GM12878 (cell line): ENCODE results near the gene IFRD2. TPM values are rescaled to one million over a fixed set of nuclear protein-coding genes. Genes with fewer than 3 reads are reported as not detected.

ENCODE experiments used
- ATAC-seq: fragments of 200-7000 bp; cut with Tn5 transposase; 3 replicates; pipeline ENCODE4 v1.9.1; 2020; ENCODE audit warnings: mild to moderate bottlenecking, moderate library complexity
- BruUV-seq: library from RNA; stranded (reverse); fragments of 400-500 nt; replicated peaks from 2 replicates; lab custom pipeline; 2021; lab: Mats Ljungman, UMichigan
- CTCF ChIA-PET: fragments of 300-600 bp; sonication (Branson Sonifier 250); formaldehyde crosslinking; extraction: SDS; loops from one replicate; lab custom pipeline; 2021; ENCODE audit warnings: inconsistent platforms; lab: Yijun Ruan, JAX
- POLR2A ChIA-PET: fragments of 350-600 bp; formaldehyde crosslinking; extraction: SDS; loops from one replicate; lab custom pipeline; 2021; ENCODE audit warnings: inconsistent platforms; lab: Charles Lee
- RAD21 ChIA-PET: fragments of 300-600 bp; sonication (Branson Sonifier 250); formaldehyde crosslinking; loops from one replicate; lab custom pipeline; 2023; ENCODE audit warnings: antibody characterized with exemption; ENCODE audit not compliant: unreplicated experiment; lab: Charles Lee
- SMC1A ChIA-PET: fragments of 300-600 bp; sonication (Branson Sonifier 250); formaldehyde crosslinking; loops from one replicate; lab custom pipeline; 2023; ENCODE audit not compliant: unreplicated experiment, uncharacterized antibody; lab: Charles Lee
- DNase-seq: peaks from one replicate; pipeline ENCODE4 v3.0.0-alpha.2; 2011; ENCODE audit warnings: low read depth, low spot score
- FAIRE-seq: peaks from 3 replicates; lab custom pipeline; 2011; peaks lifted over from hg19 to GRCh38; lab: Jason Lieb, UNC
- H2AFZ ChIP-seq: 2 replicates; pipeline ENCODE4 v1.6.0; 2011; ENCODE audit warnings: low read depth, low read length, control low read depth; ENCODE audit not compliant: control insufficient read depth
- H3K27ac ChIP-seq: 2 replicates; pipeline ENCODE4 v1.5.1; 2011; ENCODE audit warnings: control low read depth; ENCODE audit not compliant: control insufficient read depth, insufficient read depth
- H3K27me3 ChIP-seq, 2 experiments: replicated peaks in 1 of 2; 2 replicates each; pipeline versions ENCODE4 v1.6.0 to v1.6.1; 2011; ENCODE audit warnings: low read length in 1 of 2; ENCODE audit not compliant: control insufficient read depth in 2 of 2, insufficient read depth in 2 of 2
- H3K36me3 ChIP-seq, 2 experiments: 2 replicates each; pipeline ENCODE4 v1.5.1; 2011; ENCODE audit warnings: low read length in 1 of 2; ENCODE audit not compliant: control insufficient read depth in 2 of 2, insufficient read depth in 2 of 2
- H3K4me1 ChIP-seq: 2 replicates; pipeline ENCODE4 v1.6.1; 2011; ENCODE audit warnings: mild to moderate bottlenecking, low read length, moderate library complexity, mixed read lengths; ENCODE audit not compliant: control insufficient read depth, insufficient read depth
- H3K4me2 ChIP-seq: 2 replicates; pipeline ENCODE4 v1.6.0; 2011; ENCODE audit warnings: control low read depth; ENCODE audit not compliant: control insufficient read depth, insufficient read depth
- H3K4me3 ChIP-seq: fragments of 200-600 bp; sonication (generic); 2 replicates; pipeline ENCODE4 v1.5.1; 2016
- H3K79me2 ChIP-seq: 2 replicates; pipeline ENCODE4 v1.6.0; 2011; ENCODE audit warnings: low read length; ENCODE audit not compliant: control insufficient read depth, insufficient read depth
- H3K9ac ChIP-seq: 2 replicates; pipeline ENCODE4 v1.8.0; 2011; ENCODE audit warnings: low read length, control low read depth, mixed read lengths; ENCODE audit not compliant: control insufficient read depth, insufficient read depth
- H3K9me3 ChIP-seq: replicated peaks from 3 replicates; pipeline ENCODE4 v1.5.1; 2011; ENCODE audit warnings: mild to moderate bottlenecking, low read length; ENCODE audit not compliant: control insufficient read depth, insufficient read depth
- H4K20me1 ChIP-seq: 2 replicates; pipeline ENCODE4 v1.6.0; 2011; ENCODE audit not compliant: control insufficient read depth, insufficient read depth
- CREB1 ChIP-seq: IDR thresholded peaks from 2 replicates; pipeline ENCODE4 v1.6.1; 2012; ENCODE audit warnings: low read depth, mild to moderate bottlenecking, inconsistent platforms
- HDAC2 ChIP-seq: fragments of 200-600 bp; sonication (generic); IDR thresholded peaks from 2 replicates; pipeline ENCODE4 v1.6.1; 2017
- RAD21 ChIP-seq: IDR thresholded peaks from 2 replicates; pipeline ENCODE4 v1.6.1; 2011; ENCODE audit warnings: mild to moderate bottlenecking, low read depth, low read length, moderate library complexity; ENCODE audit not compliant: insufficient read depth
- SP1 ChIP-seq: IDR thresholded peaks from one replicate; pipeline ENCODE4 v1.6.1; 2011; ENCODE audit warnings: low read depth, low read length
- SRF ChIP-seq, 2 experiments: IDR thresholded peaks; 2 replicates each; pipeline ENCODE4 v1.6.1; 2011; ENCODE audit warnings: low read depth in 2 of 2, low read length in 2 of 2, mild to moderate bottlenecking in 1 of 2, moderate library complexity in 1 of 2
- USF2 ChIP-seq: IDR thresholded peaks from 2 replicates; pipeline ENCODE4 v1.6.1; 2011; ENCODE audit warnings: low read depth, low read length, improper control_type of control experiment, borderline replicate concordance
- ZNF24 ChIP-seq: fragments of 450-650 bp; IDR thresholded peaks from 2 replicates; pipeline ENCODE4 v1.6.1; 2017; ENCODE audit warnings: antibody characterized with exemption, mild to moderate bottlenecking
- ZNF274 ChIP-seq: IDR thresholded peaks from one replicate; pipeline ENCODE4 v1.8.0; 2011; ENCODE audit not compliant: insufficient read length, insufficient read depth
- WGBS: methylation state at CpG from one replicate; pipeline ENCODE4 v1.1.6; 2016; ENCODE audit warnings: low lambda C conversion rate; ENCODE audit not compliant: insufficient replicate concordance, insufficient coverage; ENCODE audit errors: missing lambda C conversion rate; 5-methylcytosine and 5-hydroxymethylcytosine counted together
- in situ Hi-C: fragments of 300-500 bp; cut with MboI; formaldehyde crosslinking; loops from 9 replicates; pipeline ENCODE4 v1.14.3; 2018; ENCODE audit warnings: mixed read lengths
- intact Hi-C: fragments of 100-400 bp; cut with micrococcal nuclease; formaldehyde crosslinking; loops from one replicate; pipeline ENCODE4 v1.14.2; 2022; ENCODE audit not compliant: unreplicated experiment
- polyA plus RNA-seq, 11 experiments: library from polyadenylated mRNA; depleted of rRNA in 4 of 11; unstranded in 6 of 11; stranded (reverse) in 5 of 11; fragments of >200 nt; fragmentation: Nextera tagmentation in 4 of 11; fragmentation: Illumina TruSeq in 1 of 11; extraction: Ambion mirVana in 4 of 11; extraction: Trizol in 1 of 11; gene quantifications; 1 replicate in 1 of 11; 2 replicates in 10 of 11; pipeline versions ENCODE4 v1.2.1 to v1.2.3, GENCODE V29; 2011 to 2016; ENCODE audit warnings: inconsistent platforms in 2 of 11, missing spikeins in 2 of 11, low read depth in 1 of 11
- total RNA-seq, 4 experiments: library from RNA; depleted of rRNA in 3 of 4; stranded (reverse); fragments of >200 nt in 3 of 4; fragmentation: Illumina TruSeq in 1 of 4; extraction: Trizol in 1 of 4; gene quantifications; 2 replicates each; pipeline versions ENCODE4 v1.2.1 to v1.2.3, GENCODE V29; 2013 to 2021
- TF ChIP-seq, protein P1 (sequence below): fragments of 450-650 bp; IDR thresholded peaks from 2 replicates; pipeline ENCODE4 v1.6.1; 2017; ENCODE audit warnings: mild to moderate bottlenecking
- TF ChIP-seq, protein P2 (sequence below): fragments of 450-650 bp; formaldehyde crosslinking; IDR thresholded peaks from 2 replicates; pipeline ENCODE4 v1.5.0; 2022; ENCODE audit warnings: mild to moderate bottlenecking, missing genetic modification characterization

IFRD2 gene
- total and polyA plus RNA-seq, 10 of the 15 experiments (the other 5 are each of a cell fraction or from before 2014, with no cell fraction given) = 19.1 to 153 (median 80.3) TPM

DNA sequence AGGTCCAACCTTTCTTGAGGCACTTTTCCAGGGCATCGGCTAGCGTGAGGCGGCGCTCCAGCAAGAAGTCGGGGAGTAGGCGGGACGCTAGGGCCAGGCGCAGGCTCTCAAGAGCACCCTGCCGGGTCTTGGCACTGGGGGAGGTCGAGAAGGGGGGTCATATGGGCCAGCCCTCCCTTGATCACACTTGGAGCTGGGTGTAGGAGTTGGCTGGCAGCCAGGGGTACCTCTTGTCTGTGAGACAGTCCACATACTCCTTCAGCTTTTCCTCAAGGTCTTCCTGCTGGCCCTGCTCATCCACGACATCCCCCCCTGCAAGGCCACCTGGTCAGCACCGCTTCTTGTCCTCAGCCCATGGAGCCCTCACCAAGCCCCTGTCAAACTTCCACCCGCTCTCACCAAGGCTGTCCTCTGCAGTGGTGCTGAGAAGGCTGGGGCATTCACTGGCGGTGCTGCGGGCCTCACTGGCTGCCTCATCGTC, 2.0 kb downstream of the IFRD2 start:
- CTCF ChIA-PET = no interaction called here
- intact Hi-C loops = no loop called here
- Histone ChIP-seq H3K4me3 (peak overlapping the region; percentile 97; the same call in 1 of the 2 replicates), H3K4me1 (peaks cover 3% of the 10 kb centered on the region; the same call in 1 of the 2 replicates), H4K20me1 (no peaks in the 10 kb centered on the region), H2AFZ (no peak overlapping the region), H3K79me2 (peaks cover 21% of the 10 kb centered on the region), H3K9me3 (no peaks in the 10 kb centered on the region), H3K9ac (no peak overlapping the region), H3K4me2 (peak overlapping the region; percentile 53; the same call in 1 of the 2 replicates), H3K36me3 (peaks cover 0 to 28% of the 10 kb centered on the region in 2 experiments; a peak in 3 of 4 replicates), H3K27ac (no peak overlapping the region), H3K27me3 (no peaks in the 10 kb centered on the region)
- DNase-seq (no peak), FAIRE-seq (no peak), ATAC-seq (no peak)
- RAD21 ChIA-PET = no interaction called here
- no TSS peak for BruUV-seq
- TF ChIP-seq SRF (IDR thresholded peaks at IDR 0.05; ENCODE audit: low read depth in 2 of 2, low read length in 2 of 2) = no peak
- TF ChIP-seq ZNF24 = no peak
- TF ChIP-seq CREB1 = no peak
- no peak for TF ChIP-seq SP1
- TF ChIP-seq, protein P1, sequence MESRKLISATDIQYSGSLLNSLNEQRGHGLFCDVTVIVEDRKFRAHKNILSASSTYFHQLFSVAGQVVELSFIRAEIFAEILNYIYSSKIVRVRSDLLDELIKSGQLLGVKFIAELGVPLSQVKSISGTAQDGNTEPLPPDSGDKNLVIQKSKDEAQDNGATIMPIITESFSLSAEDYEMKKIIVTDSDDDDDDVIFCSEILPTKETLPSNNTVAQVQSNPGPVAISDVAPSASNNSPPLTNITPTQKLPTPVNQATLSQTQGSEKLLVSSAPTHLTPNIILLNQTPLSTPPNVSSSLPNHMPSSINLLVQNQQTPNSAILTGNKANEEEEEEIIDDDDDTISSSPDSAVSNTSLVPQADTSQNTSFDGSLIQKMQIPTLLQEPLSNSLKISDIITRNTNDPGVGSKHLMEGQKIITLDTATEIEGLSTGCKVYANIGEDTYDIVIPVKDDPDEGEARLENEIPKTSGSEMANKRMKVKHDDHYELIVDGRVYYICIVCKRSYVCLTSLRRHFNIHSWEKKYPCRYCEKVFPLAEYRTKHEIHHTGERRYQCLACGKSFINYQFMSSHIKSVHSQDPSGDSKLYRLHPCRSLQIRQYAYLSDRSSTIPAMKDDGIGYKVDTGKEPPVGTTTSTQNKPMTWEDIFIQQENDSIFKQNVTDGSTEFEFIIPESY = no peak
- TF ChIP-seq USF2 = no peak
- no peak for TF ChIP-seq RAD21
- TF ChIP-seq, protein P2, sequence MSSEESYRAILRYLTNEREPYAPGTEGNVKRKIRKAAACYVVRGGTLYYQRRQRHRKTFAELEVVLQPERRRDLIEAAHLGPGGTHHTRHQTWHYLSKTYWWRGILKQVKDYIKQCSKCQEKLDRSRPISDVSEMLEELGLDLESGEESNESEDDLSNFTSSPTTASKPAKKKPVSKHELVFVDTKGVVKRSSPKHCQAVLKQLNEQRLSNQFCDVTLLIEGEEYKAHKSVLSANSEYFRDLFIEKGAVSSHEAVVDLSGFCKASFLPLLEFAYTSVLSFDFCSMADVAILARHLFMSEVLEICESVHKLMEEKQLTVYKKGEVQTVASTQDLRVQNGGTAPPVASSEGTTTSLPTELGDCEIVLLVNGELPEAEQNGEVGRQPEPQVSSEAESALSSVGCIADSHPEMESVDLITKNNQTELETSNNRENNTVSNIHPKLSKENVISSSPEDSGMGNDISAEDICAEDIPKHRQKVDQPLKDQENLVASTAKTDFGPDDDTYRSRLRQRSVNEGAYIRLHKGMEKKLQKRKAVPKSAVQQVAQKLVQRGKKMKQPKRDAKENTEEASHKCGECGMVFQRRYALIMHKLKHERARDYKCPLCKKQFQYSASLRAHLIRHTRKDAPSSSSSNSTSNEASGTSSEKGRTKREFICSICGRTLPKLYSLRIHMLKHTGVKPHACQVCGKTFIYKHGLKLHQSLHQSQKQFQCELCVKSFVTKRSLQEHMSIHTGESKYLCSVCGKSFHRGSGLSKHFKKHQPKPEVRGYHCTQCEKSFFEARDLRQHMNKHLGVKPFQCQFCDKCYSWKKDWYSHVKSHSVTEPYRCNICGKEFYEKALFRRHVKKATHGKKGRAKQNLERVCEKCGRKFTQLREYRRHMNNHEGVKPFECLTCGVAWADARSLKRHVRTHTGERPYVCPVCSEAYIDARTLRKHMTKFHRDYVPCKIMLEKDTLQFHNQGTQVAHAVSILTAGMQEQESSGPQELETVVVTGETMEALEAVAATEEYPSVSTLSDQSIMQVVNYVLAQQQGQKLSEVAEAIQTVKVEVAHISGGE = no peak
- no peak for TF ChIP-seq ZNF274
- no peak for TF ChIP-seq HDAC2
- 87% methylated on average over 16 of the region's 16 CpGs for WGBS
- SMC1A ChIA-PET = interaction anchor here (0.7 kb wide), 1 partner anchor 259 kb away, joined by 3 read pairs; no protein-coding TSS in a partner anchor
- in situ Hi-C loops = no loop called here
- POLR2A ChIA-PET = interaction anchor here (0.5 to 0.6 kb wide), 2 partner anchors 9 to 1739 kb away, joined by 3 to 5 read pairs; no protein-coding TSS in a partner anchor
